Activated gamma-delta T cell treated with Interleukin-2 at 50 U/mL for 16 hours (primary cell): Measurements from ENCODE around the gene ARGFX.

Source experiments
- DNase-seq: peaks from one replicate; pipeline ENCODE4 v3.0.0-alpha.2; 2020

The ARGFX gene

DNA sequence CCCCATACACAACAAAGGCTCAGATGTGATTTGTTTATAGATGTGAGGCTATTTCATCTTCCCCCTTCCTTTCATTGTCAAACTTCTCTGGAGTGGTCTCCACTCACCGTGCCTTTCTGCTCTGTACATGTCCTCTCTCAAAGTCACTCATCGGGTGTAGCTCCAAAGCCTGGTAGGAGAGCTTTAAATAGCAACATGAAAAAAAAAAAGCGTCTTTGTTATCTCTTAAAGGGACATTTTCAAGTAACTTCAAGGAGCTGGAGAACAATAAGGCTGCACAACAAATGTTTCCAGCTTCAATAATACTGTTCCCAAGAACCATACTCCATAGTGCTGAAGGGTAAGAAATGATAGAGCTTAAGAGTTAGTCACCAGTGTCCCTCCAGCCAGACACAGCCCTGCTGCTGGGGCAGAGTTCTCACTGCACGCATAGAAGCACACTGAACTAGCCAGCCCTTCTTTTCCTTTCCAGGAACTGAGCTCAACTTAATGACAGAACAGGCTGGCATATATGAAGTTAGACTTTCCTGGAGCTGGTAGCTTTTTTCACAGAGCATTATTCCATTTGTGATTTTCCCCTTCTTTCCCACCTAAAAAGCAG, 33.6 kb downstream of the ARGFX start:
- no peak for DNase-seq

DNA sequence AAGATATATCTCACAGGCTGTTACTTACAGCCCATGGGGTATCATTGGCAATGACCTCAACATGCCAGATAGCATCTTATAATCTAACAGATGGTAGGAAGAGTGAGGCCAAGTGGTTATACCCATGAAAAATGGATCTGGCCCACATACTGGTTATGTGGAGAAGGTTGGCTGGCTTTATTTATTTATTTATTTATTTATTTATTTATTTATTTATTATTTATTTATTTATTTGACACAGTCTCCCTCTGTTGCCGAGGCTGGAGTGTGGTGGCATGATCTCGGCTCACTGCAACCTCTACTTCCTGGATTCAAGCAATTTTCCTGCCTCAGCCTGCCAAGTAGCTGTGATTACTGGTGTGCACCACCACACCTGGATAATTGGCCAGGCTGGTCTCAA, 37.0 kb downstream of the ARGFX start:
- DNase-seq = no peak

DNA sequence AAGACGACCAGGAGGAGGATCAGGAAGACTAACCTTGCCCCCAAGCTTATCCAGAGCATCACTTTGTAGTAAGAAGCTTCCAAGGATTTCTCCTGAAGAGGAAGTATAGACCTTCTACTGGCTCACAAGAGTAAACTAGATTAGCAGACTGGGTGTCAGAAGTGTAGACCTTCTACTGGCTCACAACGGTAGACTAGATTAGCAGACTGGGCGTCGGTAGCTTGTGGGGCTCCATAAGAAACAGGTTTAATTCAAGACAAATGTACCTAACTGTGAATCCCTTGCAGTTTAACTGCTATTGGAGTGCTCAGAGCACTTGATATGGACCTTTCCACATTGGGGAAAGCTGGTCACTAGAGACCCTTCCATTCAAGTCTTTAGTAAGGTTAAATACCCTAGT, 38.4 kb downstream of the ARGFX start:
- no peak for DNase-seq
